GM21786 (cell line): ENCODE data around the gene SNAI1.

Experiments used
- ATAC-seq: cut with Tn5 transposase; IDR thresholded peaks from one replicate; pipeline ENCODE4 v1.9.1; 2021; ENCODE audit not compliant: unreplicated experiment

Gene SNAI1

GRCh38 chr20:50032955-50033666, 50.3 kb downstream of the SNAI1 start:
- no peak for ATAC-seq

GRCh38 chr20:50034567-50035180, 51.9 kb downstream of the SNAI1 start:
- no peak for ATAC-seq

GRCh38 chr20:50036703-50037102, 53.9 kb downstream of the SNAI1 start:
- ATAC-seq, result no peak

- no peak for ATAC-seq
Observed at GRCh38 chr20:50037123-50037522, 54.3 kb downstream of the SNAI1 start.

GRCh38 chr20:50037575-50037974, 54.8 kb downstream of the SNAI1 start:
- ATAC-seq, result no peak

- ATAC-seq, result no peak
Observed at GRCh38 chr20:50038169-50038568, 55.4 kb downstream of the SNAI1 start.
